NOMO-1 treated with dmso at 0.1 percent for 144 hours (cell line): ENCODE results near the gene PLXNA2.

Experiments used
- DNase-seq: peaks from one replicate; lab custom pipeline; 2025; ENCODE audit not compliant: unreplicated experiment; lab: John Stamatoyannopoulos, UW

The PLXNA2 gene

DNA sequence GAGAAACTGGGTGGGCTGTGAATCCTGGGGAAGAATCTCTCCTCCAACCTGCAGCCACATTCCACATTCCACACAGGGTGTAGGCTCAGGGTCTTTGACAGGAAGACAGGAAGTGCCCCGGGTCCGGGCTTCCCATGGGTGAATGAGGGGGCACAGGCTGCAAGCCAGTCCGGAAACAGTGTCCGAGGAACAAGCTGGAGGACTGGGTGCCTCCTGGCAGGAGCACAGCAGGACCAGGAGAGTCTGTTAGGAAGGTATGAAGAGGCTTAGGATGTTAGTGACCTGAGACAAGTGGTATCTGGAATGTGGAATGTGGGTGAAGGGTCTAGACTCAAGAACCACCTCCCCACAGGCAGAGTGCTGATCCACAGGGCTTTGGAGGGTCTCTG, 212.3 kb downstream of the PLXNA2 start:
- no peak for DNase-seq

DNA sequence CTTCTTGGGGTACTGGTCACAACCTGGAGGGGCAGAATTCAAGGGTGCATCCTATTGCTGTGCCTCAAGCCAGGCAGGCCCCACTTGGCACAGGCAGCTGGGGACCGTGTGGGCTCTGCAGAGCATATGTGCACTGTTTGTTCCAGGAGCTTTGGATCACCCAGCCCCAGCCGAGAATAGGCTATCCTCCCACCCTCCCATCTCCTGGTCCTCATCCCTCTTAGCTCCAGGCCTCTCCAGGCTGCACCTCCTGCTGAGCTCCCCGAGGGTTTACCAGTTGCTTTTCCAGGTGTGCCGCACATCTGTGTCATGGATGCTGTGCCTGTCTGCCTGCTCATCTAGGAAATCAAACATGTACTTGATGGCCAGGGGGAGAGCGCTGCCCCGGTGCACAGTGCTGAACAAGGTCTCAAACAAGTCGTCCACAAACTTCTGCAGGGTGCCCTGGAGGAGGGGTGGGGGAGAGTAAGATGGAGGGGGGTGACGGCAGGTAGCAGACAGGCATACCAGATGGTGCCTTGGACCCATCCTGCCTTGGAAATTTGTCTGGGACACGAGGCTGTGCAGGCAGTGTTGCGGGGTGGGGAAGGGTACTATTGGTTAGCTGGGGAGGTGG, 212.8 kb downstream of the PLXNA2 start:
- no peak for DNase-seq

DNA sequence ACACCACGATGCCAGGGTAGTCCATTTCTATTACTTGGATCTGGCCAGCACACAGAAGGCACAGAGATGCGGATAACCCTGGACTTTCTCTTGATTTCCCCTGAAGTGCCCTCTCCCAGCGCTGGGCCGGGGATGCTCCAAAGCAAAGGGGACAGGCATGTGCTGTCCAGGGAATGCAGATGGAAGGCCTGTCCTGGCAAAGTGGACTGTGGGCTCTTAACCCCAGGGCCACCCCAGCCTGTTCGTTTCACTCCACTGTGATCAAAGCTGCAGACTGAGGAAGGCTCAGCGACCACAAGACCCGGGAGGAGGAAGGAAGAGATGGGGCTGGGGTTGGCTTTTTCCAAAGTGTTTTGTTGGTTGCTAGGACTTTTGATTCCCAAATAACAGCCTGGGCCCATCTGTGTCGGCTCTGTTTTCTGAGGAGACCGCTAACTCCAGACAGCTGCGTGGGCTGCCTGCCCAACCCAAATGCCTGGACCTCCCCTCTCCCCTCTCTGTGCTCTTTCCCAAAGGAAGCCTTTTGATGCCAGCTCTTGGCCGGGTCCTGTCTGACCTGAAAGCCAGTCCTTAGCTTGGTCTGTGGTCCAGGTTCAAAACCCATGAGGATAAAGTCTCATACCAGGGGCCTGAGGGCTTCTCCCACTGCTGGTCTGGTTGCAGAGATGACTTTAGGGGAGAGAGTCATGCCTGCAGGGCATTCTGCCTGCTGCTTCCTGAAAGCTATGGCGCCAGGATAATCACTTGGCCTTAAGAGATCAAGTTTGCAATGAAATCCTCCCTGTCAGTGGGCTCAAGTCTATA, 213.7 kb downstream of the PLXNA2 start:
- DNase-seq, result no peak

DNA sequence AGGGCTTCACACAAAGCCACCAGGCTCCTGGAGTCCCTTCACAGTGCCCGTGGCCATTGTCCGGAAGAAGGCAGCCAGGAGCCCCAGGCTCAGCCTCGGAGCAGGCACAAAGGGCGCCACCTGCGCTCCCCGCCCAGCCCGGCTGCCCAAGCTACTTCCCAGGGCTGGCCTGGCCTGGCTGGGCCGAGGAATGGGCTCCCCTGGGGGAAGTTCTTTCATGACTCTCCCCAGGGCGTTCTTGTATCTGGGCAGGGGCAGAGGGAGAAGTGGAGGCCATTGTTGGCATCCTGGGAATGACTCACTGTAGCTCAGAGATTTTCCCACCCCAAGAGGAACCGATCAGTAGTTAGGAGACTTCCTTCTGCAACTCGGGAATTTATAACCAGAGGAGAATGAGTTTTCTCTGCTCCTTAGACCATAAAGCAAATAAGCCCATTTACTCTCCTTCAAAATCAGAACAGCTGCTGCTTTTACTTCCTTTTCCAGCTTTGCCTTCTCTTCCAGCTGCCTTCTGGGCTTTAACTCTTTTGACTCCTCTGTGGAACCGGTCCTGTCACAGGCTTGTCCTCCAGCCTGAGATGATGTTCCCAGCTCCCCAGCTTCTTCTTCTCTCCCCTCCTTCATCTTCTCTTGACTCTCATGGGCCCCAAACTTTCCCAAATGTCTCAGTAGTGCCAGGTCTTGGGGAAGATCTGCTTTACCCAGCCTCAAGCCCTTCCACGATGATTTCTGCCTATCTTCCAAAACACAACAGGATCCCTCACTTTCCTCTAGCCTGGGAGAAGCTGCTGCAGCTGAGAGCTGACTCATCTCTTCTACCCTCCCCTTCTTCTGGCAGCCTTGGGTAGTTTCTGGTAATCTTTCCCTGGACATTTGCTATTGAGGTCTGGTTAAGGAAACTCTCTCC, 214.6 kb downstream of the PLXNA2 start:
- no peak for DNase-seq

DNA sequence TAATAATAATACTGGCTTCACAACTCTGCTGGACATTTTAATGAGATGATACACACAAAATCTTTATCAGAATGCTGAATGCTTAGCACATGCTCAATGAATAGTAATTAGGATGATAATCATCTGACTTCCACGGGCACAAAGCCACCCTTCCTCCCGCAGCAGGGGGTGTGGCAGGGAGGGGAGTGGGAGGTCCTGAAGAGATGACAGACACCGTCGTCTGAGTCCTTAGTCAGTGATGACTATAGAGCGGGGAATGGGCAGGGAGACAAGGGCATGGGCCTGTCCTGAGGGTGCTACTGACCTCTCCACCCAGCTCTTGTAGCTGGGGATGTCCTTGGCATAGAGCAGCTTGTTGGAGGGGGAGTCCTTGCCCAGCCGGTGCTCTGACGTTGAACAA, 215.7 kb downstream of the PLXNA2 start:
- DNase-seq, result no peak

DNA sequence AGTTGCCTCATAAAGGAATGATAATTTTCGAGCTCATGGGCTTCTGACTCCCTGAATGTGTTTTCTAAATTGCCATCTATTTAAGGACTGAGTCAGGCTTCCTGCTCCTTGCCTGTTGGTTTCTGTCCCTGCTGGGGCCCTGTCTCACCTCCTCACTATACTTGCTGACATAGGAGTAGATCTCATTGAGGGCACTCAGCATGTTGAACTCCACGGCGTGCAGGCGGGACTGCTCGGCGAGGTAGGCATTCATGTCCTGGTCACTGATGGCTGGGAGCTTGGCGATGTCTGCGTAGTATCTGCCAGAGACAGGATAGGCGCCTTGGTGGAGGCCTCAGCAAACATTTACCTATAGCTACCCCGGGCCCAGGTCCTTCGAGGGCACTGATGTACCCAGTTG, 216.3 kb downstream of the PLXNA2 start:
- DNase-seq, result no peak

DNA sequence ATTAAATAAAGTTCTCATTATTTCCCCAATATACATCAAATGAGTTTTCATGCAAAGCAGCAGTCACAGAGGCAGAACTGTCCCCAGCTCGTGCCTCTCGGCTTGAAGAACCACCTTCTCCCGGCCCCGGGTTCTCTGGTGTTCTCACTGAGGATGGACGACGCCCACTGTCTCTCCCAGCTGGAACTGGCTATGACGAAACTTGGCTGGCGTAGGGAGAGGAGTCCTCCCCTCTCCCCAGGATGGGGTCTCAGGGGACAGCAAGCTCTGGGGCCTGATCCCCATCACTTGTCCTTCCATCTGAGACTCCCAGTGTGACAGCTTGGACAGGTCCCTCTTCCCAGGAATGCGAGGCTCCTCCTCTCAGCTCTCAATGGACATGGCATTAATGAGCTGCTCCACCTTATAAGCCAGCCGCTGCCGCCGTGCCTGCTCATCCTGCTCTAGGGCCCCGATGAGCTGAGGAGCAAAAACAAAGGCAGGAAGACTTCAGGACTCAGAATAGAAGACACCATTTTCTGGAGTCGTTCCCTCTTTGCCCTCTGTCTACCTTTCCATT, 217.2 kb downstream of the PLXNA2 start:
- DNase-seq, result no peak

DNA sequence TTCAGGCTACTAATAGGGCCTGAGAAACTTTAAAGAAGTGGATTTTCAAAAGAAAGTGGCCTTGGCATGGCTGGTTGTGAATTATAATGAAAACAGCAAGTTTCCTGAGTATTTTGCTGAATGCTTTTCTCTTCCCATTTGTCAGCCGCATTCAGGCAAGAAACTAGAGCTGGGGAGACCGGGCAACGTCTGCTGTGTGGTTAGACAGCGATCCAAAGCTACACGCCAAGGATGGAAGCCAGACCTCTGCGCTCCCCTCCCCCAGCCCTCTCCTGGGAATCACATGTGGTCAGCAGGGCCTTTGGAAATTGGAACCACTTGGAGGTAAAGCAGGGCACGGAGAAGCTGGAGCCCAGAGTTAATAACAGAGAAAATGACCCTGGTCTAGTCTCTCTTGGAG, 219.2 kb downstream of the PLXNA2 start:
- no peak for DNase-seq

DNA sequence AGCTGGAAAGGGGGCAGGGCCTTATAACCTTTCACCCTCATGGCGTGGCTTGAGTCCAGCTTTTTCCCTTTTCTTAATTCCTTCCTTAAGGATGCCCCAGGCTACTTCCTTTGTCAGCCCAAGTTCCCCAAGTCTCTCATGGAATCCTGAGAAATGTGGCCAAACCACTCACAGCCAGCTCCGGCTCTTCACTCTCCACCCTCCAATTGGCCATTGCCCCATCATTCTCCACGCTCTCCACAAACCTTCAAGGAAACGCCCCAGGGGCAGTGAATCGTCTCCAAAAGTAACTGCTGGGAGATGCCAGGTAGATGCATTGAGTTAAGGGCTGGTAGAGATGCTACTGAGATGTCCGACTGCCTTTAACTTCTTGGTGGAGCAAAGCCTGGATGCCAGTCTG, 219.8 kb downstream of the PLXNA2 start:
- DNase-seq, result no peak

DNA sequence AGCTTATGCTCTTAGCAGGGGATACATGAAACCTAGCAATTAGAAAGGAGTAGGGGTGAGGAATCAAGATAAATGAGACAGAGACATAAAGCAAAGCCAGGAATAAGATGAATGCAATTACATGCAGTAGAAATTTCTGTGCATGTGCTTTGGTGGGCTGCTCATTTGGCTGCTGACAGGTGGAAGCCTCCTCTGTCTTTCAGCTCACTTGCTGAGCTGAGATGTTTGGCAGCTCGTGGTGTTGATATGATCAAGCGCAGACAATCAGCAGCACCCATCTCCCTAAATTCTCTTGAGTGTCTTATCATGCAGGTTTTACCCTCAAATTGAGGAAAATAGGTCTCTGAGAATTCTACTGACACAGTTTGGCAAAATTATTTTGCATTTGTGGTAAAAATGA, 224.9 kb downstream of the PLXNA2 start:
- no peak for DNase-seq

DNA sequence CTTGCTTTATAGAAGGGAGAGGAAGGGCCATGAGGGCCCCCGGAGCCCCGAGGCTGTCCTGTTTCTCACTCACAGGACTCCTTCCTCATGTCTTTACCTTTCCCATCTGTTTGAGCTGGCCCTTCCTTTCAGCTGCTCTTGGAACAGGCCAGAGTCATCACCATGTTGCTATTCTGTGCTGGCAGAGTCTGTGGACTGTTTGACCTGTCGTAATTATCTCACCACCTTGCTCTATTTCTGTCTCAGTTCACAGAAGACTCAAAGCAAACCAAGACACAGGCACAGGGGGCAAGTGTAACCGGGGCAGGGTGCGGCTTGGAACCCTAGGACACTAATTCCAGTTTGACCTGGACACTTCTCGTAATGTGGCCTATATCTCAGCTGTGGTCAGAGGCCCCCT, 228.9 kb downstream of the PLXNA2 start:
- no peak for DNase-seq

DNA sequence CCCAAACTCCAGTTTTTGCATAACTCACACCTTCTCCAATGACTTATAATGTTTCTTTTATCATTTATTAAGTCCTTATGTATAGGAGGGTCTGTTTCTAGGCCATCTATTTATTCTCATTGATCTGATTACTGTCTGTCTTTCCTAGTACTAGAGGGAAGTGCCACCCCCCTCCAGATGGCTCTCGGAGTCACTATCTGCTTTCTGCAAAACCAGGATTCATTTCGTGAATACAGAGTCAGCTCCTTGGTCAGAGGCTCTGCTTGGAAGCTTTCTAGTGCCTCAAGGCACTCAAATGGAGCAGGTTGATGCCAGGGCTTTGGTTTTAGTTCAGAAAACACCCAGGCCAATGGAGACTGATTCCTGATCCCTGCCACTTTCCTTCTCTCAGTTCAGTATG, 231.0 kb downstream of the PLXNA2 start:
- DNase-seq, result no peak

DNA sequence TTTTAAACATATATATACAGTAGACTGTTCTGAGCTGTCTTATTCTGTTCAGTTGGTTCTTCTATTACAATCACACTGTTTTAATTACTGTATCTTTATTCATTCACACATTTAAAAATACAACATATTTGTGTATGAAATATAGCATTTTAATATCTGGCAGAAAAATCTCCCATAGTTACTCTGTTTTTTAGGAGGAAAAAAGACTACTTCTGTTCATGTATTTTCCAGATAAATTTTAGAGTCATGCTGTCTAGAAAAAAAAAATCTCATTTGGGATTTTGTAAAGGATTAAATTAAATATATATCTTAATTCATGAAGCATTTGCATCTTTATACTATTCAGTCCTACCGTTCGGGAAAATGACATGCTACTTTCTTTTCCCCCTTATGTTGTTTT, 231.5 kb downstream of the PLXNA2 start:
- DNase-seq, result no peak

DNA sequence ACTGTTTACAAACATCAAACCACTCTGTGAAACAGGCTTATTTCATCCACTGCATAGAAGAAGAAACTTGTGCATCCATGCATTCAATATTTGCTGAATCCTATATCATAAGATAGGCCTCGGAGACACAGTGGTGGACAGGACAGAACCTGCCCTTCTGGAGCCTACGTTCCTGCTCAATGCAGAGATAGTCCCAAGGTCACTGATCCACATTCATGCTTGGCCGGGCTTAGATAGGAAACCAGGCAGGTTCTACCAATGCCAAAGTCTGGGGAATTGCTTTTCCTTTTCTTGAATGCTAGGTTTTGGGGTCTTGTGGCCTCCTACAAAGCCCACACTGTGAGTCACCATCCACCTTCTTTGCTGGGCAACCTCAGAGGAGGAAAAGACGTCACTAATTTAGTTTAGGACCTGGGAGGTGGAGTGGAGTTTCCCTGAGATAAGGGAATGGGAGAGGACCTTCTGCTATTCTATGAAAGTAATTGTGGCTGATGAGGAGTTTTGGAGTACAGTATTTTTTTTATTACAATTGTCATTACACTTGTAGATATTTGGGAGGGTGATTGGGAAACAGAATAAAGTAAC, 233.6 kb downstream of the PLXNA2 start:
- DNase-seq, result no peak

DNA sequence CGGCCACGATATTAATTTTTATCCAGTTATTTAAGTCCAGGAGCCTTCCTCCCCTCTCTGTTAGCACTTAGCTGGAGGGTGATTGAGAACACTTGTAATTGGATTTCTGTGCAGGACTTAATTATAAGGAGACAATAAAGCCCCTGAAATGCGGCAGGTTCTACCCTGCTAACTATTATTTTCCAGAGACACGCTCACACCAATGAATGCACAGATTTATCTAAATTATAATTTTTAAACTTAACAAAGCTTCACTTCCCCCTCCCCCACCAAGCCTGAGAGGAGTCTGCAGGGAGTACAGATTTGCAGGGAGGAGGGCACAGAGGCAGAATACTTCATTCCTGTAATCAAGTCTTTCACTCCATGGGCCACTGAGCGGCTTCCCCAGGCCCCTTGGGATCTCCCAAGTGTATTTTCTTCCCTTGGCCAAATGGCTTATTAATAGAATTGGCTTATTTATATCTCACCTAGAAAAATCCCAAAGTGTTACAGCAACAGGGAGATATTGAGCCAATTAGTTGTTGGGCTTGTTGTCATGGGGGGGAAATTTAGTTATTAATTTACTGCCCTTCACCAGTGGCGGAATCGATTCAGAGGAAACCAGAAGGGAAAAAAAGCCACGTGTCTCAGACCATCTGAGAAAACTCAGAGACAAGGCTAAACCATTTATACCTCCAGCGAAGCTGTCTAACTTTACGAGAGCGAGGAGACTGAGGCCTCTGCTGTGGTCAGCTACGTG, 234.3 kb downstream of the PLXNA2 start:
- DNase-seq, result no peak

DNA sequence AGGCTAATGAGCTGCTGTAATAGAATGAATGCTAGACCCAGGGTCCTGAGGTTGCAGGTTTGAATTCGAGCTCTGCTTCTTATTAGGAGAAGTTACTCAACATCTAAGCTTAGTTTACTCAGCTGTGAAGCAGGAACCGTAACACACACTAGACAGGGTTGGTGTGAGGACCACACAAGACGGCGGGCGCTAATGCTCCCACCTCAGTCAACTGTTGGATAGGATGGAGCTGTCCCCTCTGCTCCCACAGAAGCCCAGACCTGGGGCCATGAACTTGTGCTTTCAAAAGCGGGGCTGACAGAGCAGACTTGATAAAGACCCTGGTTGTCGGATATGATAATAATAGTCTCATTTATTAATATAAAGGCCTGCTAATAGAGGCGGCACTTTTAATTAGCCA, 234.9 kb downstream of the PLXNA2 start:
- no peak for DNase-seq

DNA sequence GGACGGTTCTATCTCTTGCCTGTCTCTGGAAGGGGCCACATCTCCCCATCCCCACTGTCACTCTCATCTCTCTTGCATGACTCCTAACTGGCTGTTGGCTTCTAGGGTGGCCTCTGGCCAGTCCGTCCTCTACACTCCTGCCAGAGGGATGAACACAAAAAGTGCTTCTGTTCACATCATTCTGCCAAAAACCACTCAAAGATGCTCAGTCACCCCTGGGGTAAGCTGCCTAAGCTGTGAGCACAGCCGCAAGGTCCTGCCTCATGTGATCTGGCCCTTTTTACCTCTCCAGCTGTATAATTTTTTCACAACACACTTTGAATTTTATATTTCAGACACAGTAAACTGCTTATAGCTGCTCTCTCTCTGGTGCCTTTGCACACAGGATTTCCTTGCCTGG, 235.7 kb downstream of the PLXNA2 start:
- DNase-seq, result no peak

DNA sequence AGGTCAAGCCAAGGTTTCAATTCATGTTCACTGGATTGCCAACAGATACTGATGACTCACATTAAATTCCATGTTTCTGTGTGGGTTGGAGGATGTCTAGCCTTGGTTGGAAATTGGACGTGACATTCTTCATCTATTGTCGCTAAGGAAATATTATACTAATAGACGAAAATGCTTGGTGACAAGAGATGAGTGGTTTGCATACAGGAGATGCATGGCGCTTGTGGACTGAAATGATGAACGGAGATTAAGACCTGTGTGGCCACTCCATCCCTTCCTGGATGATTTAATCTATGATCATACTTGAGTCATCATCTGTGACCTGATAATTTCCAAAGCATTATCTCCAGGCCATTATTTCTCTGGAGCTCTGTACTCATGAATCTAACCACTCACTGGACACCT, 236.2 kb downstream of the PLXNA2 start:
- no peak for DNase-seq

DNA sequence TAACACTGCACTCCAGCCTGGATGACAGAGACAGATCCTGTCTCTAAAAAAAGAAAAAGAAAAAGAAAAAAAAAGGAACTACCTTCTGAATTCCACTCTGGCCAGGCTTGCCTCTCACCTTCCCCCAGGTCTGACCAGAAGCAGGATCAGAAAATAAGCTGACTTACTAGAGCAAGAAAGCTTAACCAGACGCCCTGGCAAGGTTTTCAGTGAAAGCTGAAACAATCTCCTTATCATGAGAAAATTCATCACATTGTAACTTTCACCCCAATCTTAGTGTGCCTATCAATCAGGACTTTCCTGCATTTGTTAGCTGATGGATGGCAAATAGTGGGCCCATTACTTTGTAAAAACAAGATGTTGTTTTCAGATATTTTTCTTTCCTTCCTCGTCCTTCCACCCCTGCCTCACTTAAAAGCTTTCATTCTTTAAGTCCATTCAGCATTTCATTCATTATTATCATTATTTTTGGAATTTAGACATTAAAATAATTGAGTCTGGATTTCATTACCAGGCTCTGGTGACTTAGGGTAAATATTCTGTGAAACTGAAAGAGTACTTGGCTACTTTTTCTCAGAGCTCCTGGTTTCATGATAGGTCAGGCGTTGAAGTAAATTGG, 236.8 kb downstream of the PLXNA2 start:
- no peak for DNase-seq

DNA sequence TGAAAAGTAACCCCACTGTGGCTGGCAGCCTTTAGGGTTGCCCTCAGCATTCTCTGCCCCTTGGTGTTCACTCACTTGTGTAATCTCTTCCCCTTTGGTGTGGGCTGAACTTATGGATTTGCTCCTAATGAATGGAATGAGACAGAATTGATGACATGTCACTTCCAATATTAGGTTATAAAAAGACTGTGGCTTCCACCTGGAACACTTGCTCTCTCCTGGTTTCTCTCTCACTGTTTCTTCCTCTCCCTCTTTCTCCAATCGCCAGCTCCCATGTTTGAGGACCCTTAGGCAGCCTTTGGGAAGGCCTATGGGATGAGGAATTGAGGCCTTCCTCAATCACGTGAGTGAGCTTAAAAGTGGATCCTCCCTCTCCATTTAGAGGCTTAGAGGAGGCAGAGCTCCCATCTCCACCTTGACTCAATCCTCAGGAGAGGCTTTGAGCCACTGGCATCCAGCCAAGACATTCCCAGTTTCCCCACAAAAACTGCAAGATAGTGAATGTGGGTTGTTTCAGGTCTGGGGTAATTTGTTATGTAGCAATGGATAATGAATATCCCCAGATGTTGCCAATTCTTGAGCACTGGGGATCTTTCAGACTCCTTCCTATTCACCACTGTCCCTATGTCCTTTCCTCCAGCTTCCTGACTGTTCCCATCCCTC, 237.8 kb downstream of the PLXNA2 start:
- DNase-seq, result no peak
